Glutamatergic neuron (in vitro differentiated cells): ENCODE results near the gene GCSAM. TPM values are rescaled to one million over a fixed set of nuclear protein-coding genes. Genes with fewer than 3 reads are reported as not detected.

ENCODE experiments used
- DNase-seq: peaks from one replicate; pipeline ENCODE4 v3.0.0; 2022
- H3K27ac Mint-ChIP-seq: one replicate; pipeline ENCODE4 v1.8.0; 2020; ENCODE audit warnings: mild to moderate bottlenecking, mixed read lengths, inconsistent platforms; ENCODE audit not compliant: unreplicated experiment
- H3K27me3 Mint-ChIP-seq: one replicate; pipeline ENCODE4 v1.8.0; 2020; ENCODE audit warnings: mild to moderate bottlenecking, moderate library complexity, mixed read lengths, inconsistent platforms; ENCODE audit not compliant: unreplicated experiment
- H3K36me3 Mint-ChIP-seq: one replicate; pipeline ENCODE4 v1.8.0; 2020; ENCODE audit warnings: mild to moderate bottlenecking, mixed read lengths, inconsistent platforms; ENCODE audit not compliant: unreplicated experiment
- H3K4me1 Mint-ChIP-seq: one replicate; pipeline ENCODE4 v1.8.0; 2020; ENCODE audit warnings: mild to moderate bottlenecking, low read depth, mixed read lengths, inconsistent platforms; ENCODE audit not compliant: unreplicated experiment
- H3K4me3 Mint-ChIP-seq: one replicate; pipeline ENCODE4 v1.8.0; 2020; ENCODE audit warnings: mild to moderate bottlenecking, mixed read lengths, inconsistent platforms; ENCODE audit not compliant: unreplicated experiment
- H3K9me3 Mint-ChIP-seq: one replicate; pipeline ENCODE4 v1.8.0; 2020; ENCODE audit warnings: mild to moderate bottlenecking, moderate library complexity, mixed read lengths, inconsistent platforms; ENCODE audit not compliant: unreplicated experiment
- CTCF ChIP-seq: fragments of 200-600 bp; sonication (generic); IDR thresholded peaks from one replicate; pipeline ENCODE4 v1.5.0; 2021; ENCODE audit not compliant: partially characterized antibody, unreplicated experiment
- total RNA-seq: library from RNA; stranded (reverse); fragmentation: NEBNext Ultra II Directional; extraction: Animal tissue kit (Norgen Biotek cat#: 25700); gene quantifications from one replicate; pipeline ENCODE4 v1.2.1, GENCODE V29; 2021; ENCODE audit not compliant: unreplicated experiment

GCSAM gene
- total RNA-seq, 1 donor from 2014 or later, result not detected

GRCh38 chr3:112096176-112096575, 36.9 kb downstream of the GCSAM start:
- peaks cover under 1% of the 10 kb centered on the region for H3K4me1 Mint-ChIP-seq
- H3K36me3 Mint-ChIP-seq, result no peaks in the 10 kb centered on the region
- no peaks in the 10 kb centered on the region for H3K27me3 Mint-ChIP-seq
- no peak for DNase-seq
- TF ChIP-seq CTCF, result no peak
- H3K9me3 Mint-ChIP-seq, result no peaks in the 10 kb centered on the region
- H3K4me3 Mint-ChIP-seq, result no peak overlapping the region
- H3K27ac Mint-ChIP-seq, result no peak overlapping the region

GRCh38 chr3:112095731-112096130, 37.3 kb downstream of the GCSAM start:
- Mint-ChIP-seq H3K4me1 (peaks cover 5% of the 10 kb centered on the region), H3K4me3 (no peak overlapping the region), H3K27me3 (no peaks in the 10 kb centered on the region), H3K9me3 (no peaks in the 10 kb centered on the region), H3K36me3 (no peaks in the 10 kb centered on the region), H3K27ac (no peak overlapping the region)
- DNase-seq, result no peak
- TF ChIP-seq CTCF, result no peak

GRCh38 chr3:112093180-112093522, 39.9 kb downstream of the GCSAM start:
- Mint-ChIP-seq H3K4me3 (no peak overlapping the region), H3K9me3 (no peaks in the 10 kb centered on the region), H3K27ac (no peak overlapping the region), H3K27me3 (peaks cover 2% of the 10 kb centered on the region), H3K4me1 (peaks cover 10% of the 10 kb centered on the region), H3K36me3 (no peaks in the 10 kb centered on the region)
- no peak for DNase-seq
- TF ChIP-seq CTCF, result no peak

- Mint-ChIP-seq H3K27me3 (peaks cover 2% of the 10 kb centered on the region), H3K9me3 (no peaks in the 10 kb centered on the region), H3K27ac (no peak overlapping the region), H3K36me3 (no peaks in the 10 kb centered on the region), H3K4me3 (no peak overlapping the region), H3K4me1 (peaks cover 10% of the 10 kb centered on the region)
- no peak for TF ChIP-seq CTCF
- DNase-seq, result no peak
These were observed 40.4 kb downstream of the GCSAM start for GRCh38 chr3:112092496-112093179.

GRCh38 chr3:112090887-112091586, 42.0 kb downstream of the GCSAM start:
- no peak for DNase-seq
- peaks cover 4% of the 10 kb centered on the region for H3K27me3 Mint-ChIP-seq
- TF ChIP-seq CTCF, result no peak
- no peak overlapping the region for H3K4me3 Mint-ChIP-seq
- peak overlapping the region; percentile 5 for H3K27ac Mint-ChIP-seq
- no peaks in the 10 kb centered on the region for H3K36me3 Mint-ChIP-seq
- peaks cover 12% of the 10 kb centered on the region for H3K4me1 Mint-ChIP-seq
- H3K9me3 Mint-ChIP-seq, result no peaks in the 10 kb centered on the region
